H9 (cell line): ENCODE results near the gene LARGE1. TPM values are rescaled to one million over a fixed set of nuclear protein-coding genes. Genes with fewer than 3 reads are reported as not detected.

Experiments used
- DNase-seq: peaks from one replicate; pipeline ENCODE4 v3.0.0-alpha.2; 2017
- H2AFZ ChIP-seq: one replicate; pipeline ENCODE4 v1.6.1; 2013; ENCODE audit warnings: mild to moderate bottlenecking, low read length, control low read depth, moderate library complexity
- H2AK5ac ChIP-seq: 2 replicates; pipeline ENCODE4 v1.6.1; 2013; ENCODE audit warnings: low read length, control low read depth, mixed read lengths; ENCODE audit not compliant: insufficient read length
- H2BK120ac ChIP-seq: one replicate; pipeline ENCODE4 v1.6.1; 2013; ENCODE audit warnings: low read depth, mild to moderate bottlenecking, low read length, control low read depth, inconsistent platforms; ENCODE audit not compliant: poor library complexity, severe bottlenecking
- H2BK12ac ChIP-seq: 2 replicates; pipeline ENCODE4 v1.6.1; 2013; ENCODE audit warnings: low read length, control low read depth, mixed read lengths, low read depth; ENCODE audit not compliant: insufficient read length
- H2BK15ac ChIP-seq: 2 replicates; pipeline ENCODE4 v1.6.1; 2013; ENCODE audit warnings: low read depth, low read length, control low read depth
- H2BK20ac ChIP-seq: one replicate; pipeline ENCODE4 v1.6.1; 2013; ENCODE audit warnings: low read depth, mild to moderate bottlenecking, low read length, control low read depth, inconsistent platforms; ENCODE audit not compliant: poor library complexity, severe bottlenecking
- H2BK5ac ChIP-seq: 2 replicates; pipeline ENCODE4 v1.6.1; 2013; ENCODE audit warnings: low read length, control low read depth, mixed read lengths; ENCODE audit not compliant: insufficient read length
- H3K14ac ChIP-seq: 2 replicates; pipeline ENCODE4 v1.6.1; 2013; ENCODE audit warnings: low read length, control low read depth; ENCODE audit not compliant: insufficient read depth
- H3K18ac ChIP-seq: 2 replicates; pipeline ENCODE4 v1.6.1; 2013; ENCODE audit warnings: low read depth, mild to moderate bottlenecking, mixed read lengths, low read length, control low read depth; ENCODE audit not compliant: insufficient read length
- H3K23ac ChIP-seq: 2 replicates; pipeline ENCODE4 v1.6.1; 2013; ENCODE audit warnings: low read length, control low read depth, mixed read lengths, low read depth; ENCODE audit not compliant: insufficient read length
- H3K23me2 ChIP-seq: 2 replicates; pipeline ENCODE4 v1.6.1; 2013; ENCODE audit warnings: low read depth, mild to moderate bottlenecking, mixed read lengths, low read length, control low read depth; ENCODE audit not compliant: insufficient read length, poor library complexity, severe bottlenecking
- H3K27ac ChIP-seq: 2 replicates; pipeline ENCODE4 v1.5.1; 2013; ENCODE audit warnings: low read length, control low read depth, mixed read lengths, low read depth; ENCODE audit not compliant: insufficient read length
- H3K27me3 ChIP-seq: 2 replicates; pipeline ENCODE4 v1.6.1; 2013; ENCODE audit warnings: low read length, control low read depth, inconsistent platforms; ENCODE audit not compliant: insufficient read depth
- H3K4ac ChIP-seq: 2 replicates; pipeline ENCODE4 v1.6.1; 2013; ENCODE audit warnings: low read depth, mild to moderate bottlenecking, control low read depth, inconsistent platforms, low read length, moderate library complexity
- H3K4me1 ChIP-seq: 2 replicates; pipeline ENCODE4 v1.6.1; 2013; ENCODE audit warnings: low read length, control low read depth, inconsistent platforms; ENCODE audit not compliant: insufficient read depth
- H3K4me2 ChIP-seq: 2 replicates; pipeline ENCODE4 v1.6.1; 2013; ENCODE audit warnings: low read length, control low read depth, mixed read lengths; ENCODE audit not compliant: insufficient read length, insufficient read depth
- H3K56ac ChIP-seq: 2 replicates; pipeline ENCODE4 v1.6.1; 2013; ENCODE audit warnings: low read depth, mild to moderate bottlenecking, mixed read lengths, low read length, control low read depth; ENCODE audit not compliant: insufficient read length
- H3K79me1 ChIP-seq: 2 replicates; pipeline ENCODE4 v1.6.1; 2013; ENCODE audit warnings: low read depth, mild to moderate bottlenecking, moderate library complexity, low read length, control low read depth, inconsistent platforms; ENCODE audit not compliant: insufficient read depth, poor library complexity, severe bottlenecking
- H3K79me2 ChIP-seq: 2 replicates; pipeline ENCODE4 v1.6.1; 2013; ENCODE audit warnings: low read length, control low read depth, inconsistent platforms; ENCODE audit not compliant: insufficient read depth
- H3K9ac ChIP-seq: 2 replicates; pipeline ENCODE4 v1.6.1; 2013; ENCODE audit warnings: low read length, control low read depth, mixed read lengths; ENCODE audit not compliant: insufficient read length; ENCODE audit errors: extremely low read depth
- H3K9me3 ChIP-seq: one replicate; pipeline ENCODE4 v1.6.1; 2013; ENCODE audit warnings: low read depth, low read length, inconsistent platforms; ENCODE audit not compliant: control insufficient read depth
- H3T11ph ChIP-seq: one replicate; pipeline ENCODE4 v1.6.1; 2013; ENCODE audit warnings: mild to moderate bottlenecking, low read length, control low read depth, inconsistent platforms
- H4K20me1 ChIP-seq: one replicate; pipeline ENCODE4 v1.6.1; 2013; ENCODE audit not compliant: control insufficient read depth, insufficient read length, insufficient read depth
- H4K5ac ChIP-seq: 2 replicates; pipeline ENCODE4 v1.6.1; 2013; ENCODE audit warnings: low read depth, mild to moderate bottlenecking, mixed read lengths, low read length, control low read depth; ENCODE audit not compliant: insufficient read length
- H4K8ac ChIP-seq: replicated peaks from 2 replicates; pipeline ENCODE4 v1.6.1; 2013; ENCODE audit warnings: low read length, control low read depth, mixed read lengths, low read depth; ENCODE audit not compliant: insufficient read length
- H4K91ac ChIP-seq: 2 replicates; pipeline ENCODE4 v1.6.1; 2013; ENCODE audit warnings: low read depth, mild to moderate bottlenecking, moderate library complexity, mixed read lengths, low read length, control low read depth; ENCODE audit not compliant: insufficient read length
- H3K27ac Mint-ChIP-seq, 3 experiments: 2 replicates in 2 of 3; 3 replicates in 1 of 3; pipeline ENCODE4 v1.8.0; 2020 to 2021; ENCODE audit warnings: mixed read lengths in 3 of 3, mild to moderate bottlenecking in 1 of 3, moderate library complexity in 1 of 3
- H3K27me3 Mint-ChIP-seq: 2 replicates; pipeline ENCODE4 v1.8.0; 2021; ENCODE audit warnings: low read depth, mild to moderate bottlenecking, moderate library complexity, mixed read lengths
- H3K36me3 Mint-ChIP-seq, 3 experiments: 2 replicates in 2 of 3; 3 replicates in 1 of 3; pipeline ENCODE4 v1.8.0; 2020 to 2021; ENCODE audit warnings: low read depth in 3 of 3, mixed read lengths in 3 of 3; ENCODE audit not compliant: insufficient read depth in 1 of 3
- H3K4me1 Mint-ChIP-seq, 2 experiments: 2 replicates each; pipeline ENCODE4 v1.8.0; 2020; ENCODE audit warnings: mixed read lengths in 2 of 2
- H3K4me3 Mint-ChIP-seq, 2 experiments: 2 replicates in 1 of 2; 3 replicates in 1 of 2; pipeline ENCODE4 v1.8.0; 2020 to 2021; ENCODE audit warnings: mild to moderate bottlenecking in 2 of 2, mixed read lengths in 2 of 2, moderate library complexity in 1 of 2
- H3K9me3 Mint-ChIP-seq, 2 experiments: 2 replicates in 1 of 2; 3 replicates in 1 of 2; pipeline ENCODE4 v1.8.0; 2020; ENCODE audit warnings: mild to moderate bottlenecking in 2 of 2, mixed read lengths in 2 of 2, moderate library complexity in 1 of 2
- CTCF ChIP-seq: fragments of 200-600 bp; sonication (generic); conservative IDR thresholded peaks from 3 replicates; pipeline ENCODE4 v1.8.0; 2021; ENCODE audit warnings: antibody characterized with exemption, mild to moderate bottlenecking
- WGBS: extraction: QIAGEN DNeasy Blood & Tissue Kit; methylation state at CpG from one replicate; pipeline ENCODE4 v1.1.7; 2013; ENCODE audit warnings: missing lambda C conversion rate, low lambda C conversion rate, mixed read lengths; ENCODE audit not compliant: insufficient read length; ENCODE audit errors: extremely low coverage; 5-methylcytosine and 5-hydroxymethylcytosine counted together
- total RNA-seq: library from RNA; stranded (reverse); gene quantifications from 2 replicates; pipeline ENCODE4 v1.2.1, GENCODE V29; 2021

Gene LARGE1
- total RNA-seq, 1 experiment from 2014 or later = 43.5 TPM

GRCh38 chr22:33635766-33636165 lies 284.5 kb downstream of the LARGE1 start:
- H3K36me3 Mint-ChIP-seq = peaks cover 10 to 29% (median 10%) of the 10 kb centered on the region in 3 experiments; a peak in 6 of 7 replicates
- no peak overlapping the region for H3K18ac ChIP-seq
- H3K4me1 Mint-ChIP-seq = peaks cover 0 to 1% of the 10 kb centered on the region in 2 experiments; a peak in 2 of 4 replicates
- no peak for TF ChIP-seq CTCF
- no peaks in the 10 kb centered on the region for H4K20me1 ChIP-seq
- no peak overlapping the region for H3K4me2 ChIP-seq
- H3K23ac ChIP-seq = no peak overlapping the region
- H3K4me3 Mint-ChIP-seq = no peak overlapping the region
- no peak overlapping the region for H3K4ac ChIP-seq
- H4K8ac ChIP-seq = no peak overlapping the region
- no peak overlapping the region for H4K5ac ChIP-seq
- no peak overlapping the region for H4K91ac ChIP-seq
- no CpG with 5 or more reads among the region's 2 CpGs for WGBS
- H3K79me1 ChIP-seq = no peaks in the 10 kb centered on the region
- no peak overlapping the region for H3K27ac ChIP-seq
- no peak overlapping the region for H2BK5ac ChIP-seq
- H3K27me3 Mint-ChIP-seq = peaks cover 1% of the 10 kb centered on the region; the same call in 1 of the 2 replicates
- no peak overlapping the region for H3T11ph ChIP-seq
- H2AK5ac ChIP-seq = no peak overlapping the region
- H2BK120ac ChIP-seq = no peak overlapping the region
- H3K9ac ChIP-seq = no peak overlapping the region
- H2BK12ac ChIP-seq = no peak overlapping the region
- H3K27me3 ChIP-seq = no peaks in the 10 kb centered on the region
- no peaks in the 10 kb centered on the region; the same call in 1 of the 2 replicates for H3K4me1 ChIP-seq
- no peak overlapping the region for H3K14ac ChIP-seq
- H3K27ac Mint-ChIP-seq = no peak overlapping the region
- no peak overlapping the region for H2BK20ac ChIP-seq
- H3K9me3 Mint-ChIP-seq = peaks cover 0 to 5% of the 10 kb centered on the region in 2 experiments; a peak in 1 of 5 replicates
- H3K56ac ChIP-seq = no peak overlapping the region
- DNase-seq = no peak
- H2AFZ ChIP-seq = no peak overlapping the region
- peaks cover 2% of the 10 kb centered on the region; the same call in 1 of the 2 replicates for H3K79me2 ChIP-seq
- H3K9me3 ChIP-seq = no peaks in the 10 kb centered on the region
- no peaks in the 10 kb centered on the region for H3K23me2 ChIP-seq
- H2BK15ac ChIP-seq = no peak overlapping the region
